Hepatocyte (in vitro differentiated cells): Measurements from ENCODE around the gene PAX5. TPM values are rescaled to one million over a fixed set of nuclear protein-coding genes. Genes with fewer than 3 reads are reported as not detected.

Experiments
- DNase-seq: peaks from one replicate; pipeline ENCODE4 v3.0.0-alpha.2; 2016; ENCODE audit warnings: low spot score
- H2AFZ ChIP-seq: fragments of 200-600 bp; sonication (generic); 2 replicates; pipeline ENCODE4 v1.6.0; 2016; ENCODE audit warnings: antibody characterized with exemption, mild to moderate bottlenecking
- H3K27ac ChIP-seq: fragments of 200-600 bp; sonication (generic); 2 replicates; pipeline ENCODE4 v1.5.1; 2016; ENCODE audit warnings: mild to moderate bottlenecking
- H3K27me3 ChIP-seq: fragments of 200-600 bp; sonication (generic); 2 replicates; pipeline ENCODE4 v1.6.1; 2016
- H3K36me3 ChIP-seq: fragments of 200-600 bp; sonication (generic); replicated peaks from 2 replicates; pipeline ENCODE4 v1.5.1; 2016; ENCODE audit warnings: low read depth; ENCODE audit not compliant: insufficient read depth
- H3K4me1 ChIP-seq: fragments of 200-600 bp; sonication (generic); 2 replicates; pipeline ENCODE4 v1.5.1; 2016; ENCODE audit warnings: mild to moderate bottlenecking, moderate library complexity; ENCODE audit not compliant: insufficient read depth
- H3K4me2 ChIP-seq: fragments of 200-600 bp; sonication (generic); 2 replicates; pipeline ENCODE4 v1.6.0; 2016
- H3K4me3 ChIP-seq: fragments of 200-600 bp; sonication (generic); 2 replicates; pipeline ENCODE4 v1.5.1; 2016; ENCODE audit warnings: mild to moderate bottlenecking
- H3K79me2 ChIP-seq: fragments of 200-600 bp; sonication (generic); 2 replicates; pipeline ENCODE4 v1.6.0; 2017; ENCODE audit warnings: mild to moderate bottlenecking
- H3K9me2 ChIP-seq: fragments of 200-600 bp; sonication (generic); replicated peaks from 2 replicates; pipeline ENCODE4 v1.6.0; 2017; ENCODE audit warnings: mild to moderate bottlenecking; ENCODE audit not compliant: insufficient read depth
- H3K9me3 ChIP-seq: fragments of 200-600 bp; sonication (generic); 2 replicates; pipeline ENCODE4 v1.5.1; 2016; ENCODE audit warnings: low read depth, mild to moderate bottlenecking
- H4K20me1 ChIP-seq: fragments of 200-600 bp; sonication (generic); 2 replicates; pipeline ENCODE4 v1.6.0; 2016; ENCODE audit warnings: mild to moderate bottlenecking; ENCODE audit not compliant: insufficient read depth, poor library complexity, severe bottlenecking
- EZH2 ChIP-seq: fragments of 200-600 bp; sonication (generic); IDR thresholded peaks from 2 replicates; pipeline ENCODE4 v1.6.1; 2016; ENCODE audit warnings: antibody characterized with exemption, mild to moderate bottlenecking, borderline replicate concordance
- EZH2phosphoT487 ChIP-seq: fragments of 200-600 bp; sonication (generic); IDR thresholded peaks from one replicate; pipeline ENCODE4 v1.6.1; 2018; ENCODE audit warnings: antibody characterized with exemption, mild to moderate bottlenecking, low read depth, moderate library complexity; ENCODE audit not compliant: unreplicated experiment, severe bottlenecking
- WGBS: methylation state at CpG from one replicate; pipeline ENCODE4 v1.1.6; 2016; ENCODE audit warnings: low lambda C conversion rate; ENCODE audit errors: missing lambda C conversion rate; 5-methylcytosine and 5-hydroxymethylcytosine counted together
- polyA plus RNA-seq: library from polyadenylated mRNA; unstranded; fragments of >200 nt; fragmentation: Nextera tagmentation; extraction: Ambion mirVana; gene quantifications from 2 replicates; pipeline ENCODE4 v1.2.1, GENCODE V29; 2016
- total RNA-seq: library from RNA; depleted of rRNA; stranded (reverse); fragments of >200 nt; gene quantifications from 2 replicates; pipeline ENCODE4 v1.2.3, GENCODE V29; 2014
- TF ChIP-seq, protein P1 (sequence below): fragments of 200-600 bp; sonication (generic); IDR thresholded peaks from 2 replicates; pipeline ENCODE4 v1.5.1; 2016; ENCODE audit warnings: antibody characterized with exemption, mild to moderate bottlenecking; ENCODE audit not compliant: poor library complexity

PAX5 gene
- total and polyA plus RNA-seq, 2 experiments from 2014 or later = not detected

- Histone ChIP-seq H3K36me3 (no peaks in the 10 kb centered on the region), H3K4me3 (peak overlapping the region; percentile 28), H3K27ac (no peak overlapping the region), H2AFZ (peak overlapping the region; percentile 65), H3K79me2 (no peaks in the 10 kb centered on the region), H3K4me2 (peak overlapping the region; percentile 94), H3K4me1 (peaks cover 26% of the 10 kb centered on the region), H3K9me3 (no peaks in the 10 kb centered on the region), H3K9me2 (no peaks in the 10 kb centered on the region), H3K27me3 (peaks cover 99% of the 10 kb centered on the region), H4K20me1 (peaks cover 4% of the 10 kb centered on the region)
- peak; percentile 61 for TF ChIP-seq EZH2phosphoT487
- TF ChIP-seq EZH2 = no peak
- TF ChIP-seq, protein P1, sequence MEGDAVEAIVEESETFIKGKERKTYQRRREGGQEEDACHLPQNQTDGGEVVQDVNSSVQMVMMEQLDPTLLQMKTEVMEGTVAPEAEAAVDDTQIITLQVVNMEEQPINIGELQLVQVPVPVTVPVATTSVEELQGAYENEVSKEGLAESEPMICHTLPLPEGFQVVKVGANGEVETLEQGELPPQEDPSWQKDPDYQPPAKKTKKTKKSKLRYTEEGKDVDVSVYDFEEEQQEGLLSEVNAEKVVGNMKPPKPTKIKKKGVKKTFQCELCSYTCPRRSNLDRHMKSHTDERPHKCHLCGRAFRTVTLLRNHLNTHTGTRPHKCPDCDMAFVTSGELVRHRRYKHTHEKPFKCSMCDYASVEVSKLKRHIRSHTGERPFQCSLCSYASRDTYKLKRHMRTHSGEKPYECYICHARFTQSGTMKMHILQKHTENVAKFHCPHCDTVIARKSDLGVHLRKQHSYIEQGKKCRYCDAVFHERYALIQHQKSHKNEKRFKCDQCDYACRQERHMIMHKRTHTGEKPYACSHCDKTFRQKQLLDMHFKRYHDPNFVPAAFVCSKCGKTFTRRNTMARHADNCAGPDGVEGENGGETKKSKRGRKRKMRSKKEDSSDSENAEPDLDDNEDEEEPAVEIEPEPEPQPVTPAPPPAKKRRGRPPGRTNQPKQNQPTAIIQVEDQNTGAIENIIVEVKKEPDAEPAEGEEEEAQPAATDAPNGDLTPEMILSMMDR = no peak
- DNase-seq = peak; percentile 50
- WGBS = under 1% methylated on average over 43 of the region's 44 CpGs
These were observed 2.9 kb upstream of the PAX5 start for GRCh38 chr9:37036776-37037502.

- Histone ChIP-seq H3K4me3 (peak overlapping the region; percentile 28), H3K9me3 (no peaks in the 10 kb centered on the region), H2AFZ (peak overlapping the region; percentile 65), H4K20me1 (peaks cover 4% of the 10 kb centered on the region), H3K4me2 (peak overlapping the region; percentile 94), H3K4me1 (peaks cover 26% of the 10 kb centered on the region), H3K36me3 (no peaks in the 10 kb centered on the region), H3K27me3 (peaks cover 99% of the 10 kb centered on the region), H3K27ac (no peak overlapping the region), H3K9me2 (no peaks in the 10 kb centered on the region), H3K79me2 (no peaks in the 10 kb centered on the region)
- DNase-seq = peak; percentile 13
- 3% methylated on average over 32 of the region's 40 CpGs for WGBS
- TF ChIP-seq, protein P1 = no peak
- TF ChIP-seq EZH2phosphoT487 (no peak), EZH2 (no peak)
These were observed 2.3 kb upstream of the PAX5 start for GRCh38 chr9:37036371-37036775.

DNA sequence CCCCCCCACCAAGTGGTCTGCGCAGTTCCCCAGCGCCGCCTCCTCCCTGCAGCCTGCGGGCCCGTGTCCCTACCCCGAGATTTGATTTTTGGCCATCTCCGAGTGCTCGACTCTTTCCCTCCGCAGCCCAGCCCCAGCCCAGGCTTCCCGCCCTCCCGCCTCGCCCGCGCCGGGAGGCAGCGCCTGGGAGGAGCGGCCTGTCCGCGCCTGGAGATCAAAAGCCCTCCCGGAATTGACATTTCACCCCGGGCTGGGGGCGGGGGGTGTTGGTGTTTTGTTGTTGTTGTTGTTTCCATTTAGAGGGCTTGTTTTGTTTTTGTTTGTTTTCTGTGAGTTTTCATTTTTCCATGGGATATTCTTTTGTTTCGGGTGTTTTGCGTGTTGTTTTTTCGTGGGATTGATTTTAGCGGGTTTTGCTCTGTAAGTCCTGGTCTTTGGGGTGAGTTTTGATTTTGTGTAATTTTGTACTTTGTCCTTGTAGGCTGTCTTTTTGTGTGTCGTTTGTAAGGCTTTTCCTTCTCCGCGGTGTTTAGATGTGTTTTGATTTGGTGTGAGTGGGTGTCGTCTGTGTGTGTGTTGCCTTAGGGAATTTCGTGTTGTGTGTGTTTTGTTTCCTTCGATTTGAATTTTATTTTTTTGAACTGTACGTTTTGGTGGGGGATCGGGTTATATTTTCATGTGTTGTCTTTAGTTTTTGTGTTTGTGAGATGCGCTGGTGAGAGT, 1.7 kb upstream of the PAX5 start:
- WGBS = 3% methylated on average over 35 of the region's 35 CpGs
- H3K27ac ChIP-seq = no peak overlapping the region

More for the DNA sequence above, 1.7 kb upstream of the PAX5 start:
- Histone ChIP-seq H3K4me3 (no peak overlapping the region), H3K4me2 (peak overlapping the region; percentile 94), H3K36me3 (no peaks in the 10 kb centered on the region), H4K20me1 (peaks cover 4% of the 10 kb centered on the region), H3K9me2 (no peaks in the 10 kb centered on the region), H3K9me3 (no peaks in the 10 kb centered on the region), H3K27me3 (peaks cover 99% of the 10 kb centered on the region), H3K4me1 (peaks cover 26% of the 10 kb centered on the region), H3K79me2 (no peaks in the 10 kb centered on the region), H2AFZ (peak overlapping the region; percentile 65)
- TF ChIP-seq EZH2 (peak; percentile 98), EZH2phosphoT487 (peak; percentile 94)
- TF ChIP-seq, protein P1 = no peak
- DNase-seq = no peak
